Measurements from ENCODE around the gene ODC1. TPM values are rescaled to one million over a fixed set of nuclear protein-coding genes. Genes with fewer than 3 reads are reported as not detected.

The ODC1 gene
- total RNA-seq, 1 experiment from 2014 or later: 277 TPM

GRCh38 chr2:10426726-10427617 is 21.2 kb downstream of the ODC1 start:
- Histone ChIP-seq H3K27me3 (replicated peaks; ENCODE audit: control insufficient read depth, insufficient read depth, low read length) (no peaks in the 10 kb centered on the region), H3K36me3 (ENCODE audit: control insufficient read depth, insufficient read depth, low read length) (no peaks in the 10 kb centered on the region; the same call in 1 of the 2 replicates), H3K9me3 (no peaks in the 10 kb centered on the region), H3K4me1 (no peaks in the 10 kb centered on the region), H3K4me3 (ENCODE audit: low read depth, low read length) (no peak overlapping the region)
- no peak for TF ChIP-seq CTCF (IDR thresholded peaks at IDR 0.05; ENCODE audit: insufficient read depth in 1 of 2, low read depth in 1 of 2, low read length in 1 of 2, severe bottlenecking in 1 of 2, unreplicated experiment in 1 of 2)
- BruUV-seq (replicated peaks): no TSS peak
- no peaks in the 10 kb centered on the region for H3K4me1 Mint-ChIP-seq (ENCODE audit: low read depth, unreplicated experiment)
- CTCF ChIA-PET: interaction anchor here (1.1 kb wide), 1 partner anchor 8 kb away, joined by 4 read pairs; no protein-coding TSS in a partner anchor
- no peaks in the 10 kb centered on the region for H3K9me3 Mint-ChIP-seq (ENCODE audit: unreplicated experiment)
- H3K4me3 Mint-ChIP-seq (ENCODE audit: unreplicated experiment): no peak overlapping the region
- POLR2A ChIA-PET: no interaction called here
- no peak for DNase-seq
- H3K27me3 Mint-ChIP-seq (ENCODE audit: insufficient read depth, unreplicated experiment): no peaks in the 10 kb centered on the region
- H3K36me3 Mint-ChIP-seq (ENCODE audit: insufficient read depth, unreplicated experiment): no peaks in the 10 kb centered on the region
- H3K27ac Mint-ChIP-seq (ENCODE audit: unreplicated experiment): no peak overlapping the region
- intact Hi-C loops (cut with micrococcal nuclease; ENCODE audit: unreplicated experiment): no loop called here

- Mint-ChIP-seq H3K4me1 (ENCODE audit: low read depth, unreplicated experiment) (no peaks in the 10 kb centered on the region), H3K27me3 (ENCODE audit: insufficient read depth, unreplicated experiment) (no peaks in the 10 kb centered on the region), H3K36me3 (ENCODE audit: insufficient read depth, unreplicated experiment) (no peaks in the 10 kb centered on the region), H3K27ac (ENCODE audit: unreplicated experiment) (no peak overlapping the region), H3K9me3 (ENCODE audit: unreplicated experiment) (no peaks in the 10 kb centered on the region), H3K4me3 (ENCODE audit: unreplicated experiment) (no peak overlapping the region)
- Histone ChIP-seq H3K4me3 (ENCODE audit: low read depth, low read length) (no peak overlapping the region), H3K4me1 (no peaks in the 10 kb centered on the region), H3K27me3 (replicated peaks; ENCODE audit: control insufficient read depth, insufficient read depth, low read length) (no peaks in the 10 kb centered on the region), H3K36me3 (ENCODE audit: control insufficient read depth, insufficient read depth, low read length) (no peaks in the 10 kb centered on the region; the same call in 1 of the 2 replicates), H3K9me3 (no peaks in the 10 kb centered on the region)
- CTCF ChIA-PET: interaction anchor here (1.1 kb wide), 1 partner anchor 9 kb away, joined by 4 read pairs; no protein-coding TSS in a partner anchor
- no TSS peak for BruUV-seq (replicated peaks)
- no peak for DNase-seq
- POLR2A ChIA-PET: no interaction called here
- no peak for TF ChIP-seq CTCF (IDR thresholded peaks at IDR 0.05; ENCODE audit: insufficient read depth in 1 of 2, low read depth in 1 of 2, low read length in 1 of 2, severe bottlenecking in 1 of 2, unreplicated experiment in 1 of 2)
- intact Hi-C loops (cut with micrococcal nuclease; ENCODE audit: unreplicated experiment): no loop called here
These were observed 22.4 kb downstream of the ODC1 start for GRCh38 chr2:10425699-10426098.

- Mint-ChIP-seq H3K9me3 (ENCODE audit: unreplicated experiment) (no peaks in the 10 kb centered on the region), H3K27ac (ENCODE audit: unreplicated experiment) (no peak overlapping the region), H3K27me3 (ENCODE audit: insufficient read depth, unreplicated experiment) (no peaks in the 10 kb centered on the region), H3K4me3 (ENCODE audit: unreplicated experiment) (no peak overlapping the region), H3K4me1 (ENCODE audit: low read depth, unreplicated experiment) (no peaks in the 10 kb centered on the region), H3K36me3 (ENCODE audit: insufficient read depth, unreplicated experiment) (no peaks in the 10 kb centered on the region)
- intact Hi-C loops (cut with micrococcal nuclease; ENCODE audit: unreplicated experiment): no loop called here
- no peak overlapping the region for H3K4me3 ChIP-seq (ENCODE audit: low read depth, low read length)
- H3K9me3 ChIP-seq: no peaks in the 10 kb centered on the region
- no TSS peak for BruUV-seq (replicated peaks)
- ChIA-PET CTCF (no interaction called here), POLR2A (no interaction called here)
- no peaks in the 10 kb centered on the region for H3K4me1 ChIP-seq
- H3K27me3 ChIP-seq (replicated peaks; ENCODE audit: control insufficient read depth, insufficient read depth, low read length): no peaks in the 10 kb centered on the region
- no peak for DNase-seq
- no peak for TF ChIP-seq CTCF (IDR thresholded peaks at IDR 0.05; ENCODE audit: insufficient read depth in 1 of 2, low read depth in 1 of 2, low read length in 1 of 2, severe bottlenecking in 1 of 2, unreplicated experiment in 1 of 2)
- no peaks in the 10 kb centered on the region; the same call in 1 of the 2 replicates for H3K36me3 ChIP-seq (ENCODE audit: control insufficient read depth, insufficient read depth, low read length)
These were observed 23.1 kb downstream of the ODC1 start for GRCh38 chr2:10424916-10425505.
